ENCODE results near the gene GKAP1.

- TF ChIP-seq CTCF (IDR thresholded peaks at IDR 0.05) = no peak
- no peak for TF ChIP-seq POLR2A (IDR thresholded peaks at IDR 0.05)
These were observed 73.4 kb downstream of the GKAP1 start for GRCh38 chr9:83744206-83744605.

All from right lobe of liver (tissue), 4 donors.